ENCODE measurements around the gene FXYD5.

DNA sequence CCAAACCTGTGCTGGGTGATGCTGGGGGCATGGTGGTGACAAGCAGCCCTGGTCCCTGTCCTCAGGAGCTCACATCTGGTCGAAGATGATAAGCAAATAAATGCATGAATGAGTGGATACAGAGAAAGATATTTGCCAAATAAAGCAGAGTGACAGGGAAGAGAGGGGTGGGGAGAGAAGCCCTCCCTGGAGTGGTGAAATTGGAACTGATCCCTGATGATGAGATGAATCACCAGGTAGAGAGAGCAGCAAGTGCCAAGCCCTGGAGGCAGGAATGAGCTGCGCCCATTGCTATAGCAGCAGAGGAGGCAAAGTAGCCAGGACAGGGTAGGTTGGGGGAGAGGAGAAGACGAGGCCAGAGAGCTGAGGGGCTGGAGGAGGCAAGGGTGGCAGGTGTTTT, 13.7 kb downstream of the FXYD5 start:
- TF ChIP-seq, protein P1, sequence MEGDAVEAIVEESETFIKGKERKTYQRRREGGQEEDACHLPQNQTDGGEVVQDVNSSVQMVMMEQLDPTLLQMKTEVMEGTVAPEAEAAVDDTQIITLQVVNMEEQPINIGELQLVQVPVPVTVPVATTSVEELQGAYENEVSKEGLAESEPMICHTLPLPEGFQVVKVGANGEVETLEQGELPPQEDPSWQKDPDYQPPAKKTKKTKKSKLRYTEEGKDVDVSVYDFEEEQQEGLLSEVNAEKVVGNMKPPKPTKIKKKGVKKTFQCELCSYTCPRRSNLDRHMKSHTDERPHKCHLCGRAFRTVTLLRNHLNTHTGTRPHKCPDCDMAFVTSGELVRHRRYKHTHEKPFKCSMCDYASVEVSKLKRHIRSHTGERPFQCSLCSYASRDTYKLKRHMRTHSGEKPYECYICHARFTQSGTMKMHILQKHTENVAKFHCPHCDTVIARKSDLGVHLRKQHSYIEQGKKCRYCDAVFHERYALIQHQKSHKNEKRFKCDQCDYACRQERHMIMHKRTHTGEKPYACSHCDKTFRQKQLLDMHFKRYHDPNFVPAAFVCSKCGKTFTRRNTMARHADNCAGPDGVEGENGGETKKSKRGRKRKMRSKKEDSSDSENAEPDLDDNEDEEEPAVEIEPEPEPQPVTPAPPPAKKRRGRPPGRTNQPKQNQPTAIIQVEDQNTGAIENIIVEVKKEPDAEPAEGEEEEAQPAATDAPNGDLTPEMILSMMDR (IDR thresholded peaks at IDR 0.05; ENCODE audit: insufficient read depth, low read length): no peak
- TF ChIP-seq POLR2AphosphoS5 (IDR thresholded peaks at IDR 0.05; ENCODE audit: low read depth) (no peak; the same call in 1 of the 2 replicates), SPI1 (IDR thresholded peaks at IDR 0.05; ENCODE audit: borderline replicate concordance, low read depth) (no peak), GABPA (IDR thresholded peaks at IDR 0.05; ENCODE audit: low read depth) (no peak)
- TF ChIP-seq, protein P2, sequence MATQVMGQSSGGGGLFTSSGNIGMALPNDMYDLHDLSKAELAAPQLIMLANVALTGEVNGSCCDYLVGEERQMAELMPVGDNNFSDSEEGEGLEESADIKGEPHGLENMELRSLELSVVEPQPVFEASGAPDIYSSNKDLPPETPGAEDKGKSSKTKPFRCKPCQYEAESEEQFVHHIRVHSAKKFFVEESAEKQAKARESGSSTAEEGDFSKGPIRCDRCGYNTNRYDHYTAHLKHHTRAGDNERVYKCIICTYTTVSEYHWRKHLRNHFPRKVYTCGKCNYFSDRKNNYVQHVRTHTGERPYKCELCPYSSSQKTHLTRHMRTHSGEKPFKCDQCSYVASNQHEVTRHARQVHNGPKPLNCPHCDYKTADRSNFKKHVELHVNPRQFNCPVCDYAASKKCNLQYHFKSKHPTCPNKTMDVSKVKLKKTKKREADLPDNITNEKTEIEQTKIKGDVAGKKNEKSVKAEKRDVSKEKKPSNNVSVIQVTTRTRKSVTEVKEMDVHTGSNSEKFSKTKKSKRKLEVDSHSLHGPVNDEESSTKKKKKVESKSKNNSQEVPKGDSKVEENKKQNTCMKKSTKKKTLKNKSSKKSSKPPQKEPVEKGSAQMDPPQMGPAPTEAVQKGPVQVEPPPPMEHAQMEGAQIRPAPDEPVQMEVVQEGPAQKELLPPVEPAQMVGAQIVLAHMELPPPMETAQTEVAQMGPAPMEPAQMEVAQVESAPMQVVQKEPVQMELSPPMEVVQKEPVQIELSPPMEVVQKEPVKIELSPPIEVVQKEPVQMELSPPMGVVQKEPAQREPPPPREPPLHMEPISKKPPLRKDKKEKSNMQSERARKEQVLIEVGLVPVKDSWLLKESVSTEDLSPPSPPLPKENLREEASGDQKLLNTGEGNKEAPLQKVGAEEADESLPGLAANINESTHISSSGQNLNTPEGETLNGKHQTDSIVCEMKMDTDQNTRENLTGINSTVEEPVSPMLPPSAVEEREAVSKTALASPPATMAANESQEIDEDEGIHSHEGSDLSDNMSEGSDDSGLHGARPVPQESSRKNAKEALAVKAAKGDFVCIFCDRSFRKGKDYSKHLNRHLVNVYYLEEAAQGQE (IDR thresholded peaks at IDR 0.05; ENCODE audit: insufficient replicate concordance, low read depth): no peak
